T47D (cell line): ENCODE measurements around the gene HABP4.
A peak's percentile ranks its signal among the peaks of the same experiment; 100 is the strongest.

Source experiments
- DNase-seq, 2 experiments: peaks; one replicate each; pipeline versions ENCODE4 v3.0.0 to v3.0.0-alpha.2; 2011 to 2012; ENCODE audit warnings: low read depth in 1 of 2, low spot score in 1 of 2
- JUND ChIP-seq: IDR thresholded peaks from 2 replicates; pipeline ENCODE4 v1.6.1; 2012; ENCODE audit warnings: low read depth
- in situ Hi-C: cut with HindIII; loops from 2 replicates; pipeline ENCODE4 v1.10.0; 2016; ENCODE audit warnings: low sequenced_read_pairs, low pct_unique_long_range_greater_than_20kb

The HABP4 gene

GRCh38 chr9:96419691-96419969 lies 30.3 kb upstream of the HABP4 start:
- in situ Hi-C loops: no loop called here
- no peak for DNase-seq
- no peak for TF ChIP-seq JUND

- DNase-seq: peak in 1 of 2 experiments; percentile 77
- no peak for TF ChIP-seq JUND
- in situ Hi-C loops: no loop called here
These were observed 29.3 kb upstream of the HABP4 start for GRCh38 chr9:96420468-96421219.

- TF ChIP-seq JUND: no peak
- no peak for DNase-seq
- in situ Hi-C loops: no loop called here
These were observed 26.5 kb upstream of the HABP4 start for GRCh38 chr9:96423322-96423984.

- DNase-seq: no peak
- TF ChIP-seq JUND: no peak
- in situ Hi-C loops: no loop called here
These were observed 26.0 kb upstream of the HABP4 start for GRCh38 chr9:96423985-96424336.

- no peak for DNase-seq
- no peak for TF ChIP-seq JUND
- in situ Hi-C loops: no loop called here
These were observed 24.3 kb upstream of the HABP4 start for GRCh38 chr9:96425500-96426169.

- in situ Hi-C loops: no loop called here
- no peak for DNase-seq
- TF ChIP-seq JUND: no peak
These were observed 20.2 kb upstream of the HABP4 start for GRCh38 chr9:96429732-96430131.

- TF ChIP-seq JUND: no peak
- in situ Hi-C loops: no loop called here
- DNase-seq: no peak
These were observed 19.6 kb upstream of the HABP4 start for GRCh38 chr9:96430377-96430776.

GRCh38 chr9:96435345-96435744 lies 14.6 kb upstream of the HABP4 start:
- no peak for DNase-seq
- TF ChIP-seq JUND: no peak
- in situ Hi-C loops: no loop called here

GRCh38 chr9:96436063-96436455 lies 13.9 kb upstream of the HABP4 start:
- no peak for DNase-seq
- TF ChIP-seq JUND: no peak
- in situ Hi-C loops: no loop called here

- no peak for TF ChIP-seq JUND
- in situ Hi-C loops: no loop called here
- no peak for DNase-seq
These were observed 13.4 kb upstream of the HABP4 start for GRCh38 chr9:96436456-96437126.

GRCh38 chr9:96437454-96437853 lies 12.5 kb upstream of the HABP4 start:
- in situ Hi-C loops: no loop called here
- DNase-seq: no peak
- TF ChIP-seq JUND: no peak

- DNase-seq: no peak
- TF ChIP-seq JUND: no peak
- in situ Hi-C loops: no loop called here
These were observed 9.2 kb upstream of the HABP4 start for GRCh38 chr9:96440671-96441199.
